Adrenal gland (tissue), 12 donors: ENCODE results near the gene CERS4. TPM values are rescaled to one million over a fixed set of nuclear protein-coding genes. Genes with fewer than 3 reads are reported as not detected.

Experiments used
- DNase-seq, 7 donors: peaks; one replicate each; pipeline ENCODE4 v3.0.0-alpha.2; 2019 to 2020
- H3K27ac ChIP-seq, 5 donors: fragments of 200-600 bp; sonication (generic) in 4 of 5; 1 replicate in 3 of 5; 2 replicates in 2 of 5; pipeline versions ENCODE4 v1.5.1 to v1.8.0; 2016 to 2020; ENCODE audit warnings: mild to moderate bottlenecking in 1 of 5
- H3K27me3 ChIP-seq: fragments of 200-600 bp; 2 replicates; pipeline ENCODE4 v1.8.0; 2021
- H3K36me3 ChIP-seq, 2 donors: fragments of 200-600 bp; replicated peaks in 1 of 2; 1 replicate in 1 of 2; 2 replicates in 1 of 2; pipeline versions ENCODE4 v1.5.1 to v1.8.0; 2018 to 2022
- H3K4me1 ChIP-seq, 2 donors: fragments of 200-600 bp; replicated peaks in 1 of 2; 1 replicate in 1 of 2; 2 replicates in 1 of 2; pipeline versions ENCODE4 v1.5.1 to v1.8.0; 2018 to 2021
- H3K4me3 ChIP-seq, 4 donors: fragments of 200-600 bp; sonication (generic) in 3 of 4; one replicate each; pipeline ENCODE4 v1.5.1; 2016 to 2018
- H3K9me3 ChIP-seq, 3 donors: fragments of 200-600 bp; sonication (generic) in 1 of 3; replicated peaks in 1 of 3; 1 replicate in 2 of 3; 2 replicates in 1 of 3; pipeline versions ENCODE4 v1.5.1 to v1.8.0; 2016 to 2021
- POLR2A ChIP-seq, 2 donors: fragments of 450-650 bp; IDR thresholded peaks; one replicate each; pipeline ENCODE4 v1.6.1; 2017; ENCODE audit warnings: antibody characterized with exemption in 2 of 2, mild to moderate bottlenecking in 2 of 2, moderate library complexity in 1 of 2
- WGBS, 4 donors: extraction: QIAGEN DNeasy Blood & Tissue Kit in 2 of 4; methylation state at CpG; one replicate each; pipeline versions ENCODE4 v1.1.5 to v1.1.7; 2013 to 2017; 5-methylcytosine and 5-hydroxymethylcytosine counted together
- intact Hi-C, 2 donors: fragments of 100-400 bp; cut with DNase I; formaldehyde crosslinking; loops; one replicate each; pipeline versions ENCODE4 v1.14.1 to v1.15.0; 2022 to 2023
- polyA plus RNA-seq, 3 donors: library from polyadenylated mRNA; stranded (reverse); fragments of 200-250 nt in 2 of 3; fragments of 350-450 nt in 1 of 3; fragmentation: Illumina TruSeq in 1 of 3; extraction: RNeasy Lipid Tissue Mini Kit (QIAGEN cat#74804) in 1 of 3; gene quantifications; one replicate each; pipeline ENCODE4 v1.2.3, GENCODE V29; 2013 to 2014
- total RNA-seq, 9 donors: library from RNA; depleted of rRNA in 4 of 9; stranded (reverse); fragments of >200 nt in 4 of 9; fragments of 120-200 nt in 1 of 9; fragmentation: NEBNext Ultra II Directional in 1 of 9; extraction: Animal tissue kit (Norgen Biotek cat#: 25700) in 1 of 9; gene quantifications; one replicate each; pipeline versions ENCODE4 v1.1.0 to v1.2.4, GENCODE V29; 2013 to 2023
- TF ChIP-seq, protein P1 (sequence below), 6 experiments: fragments of 450-650 bp in 4 of 6; fragments of 200-600 bp in 2 of 6; sonication (generic) in 1 of 6; IDR thresholded peaks; 1 replicate in 5 of 6; 2 replicates in 1 of 6; pipeline versions ENCODE4 v1.5.1 to v1.8.0; 2016 to 2021; ENCODE audit warnings: antibody characterized with exemption in 6 of 6, mild to moderate bottlenecking in 2 of 6, moderate library complexity in 1 of 6
- donor health status: healthy with polysubstance abuse.
- donor health status: Bipolar disorder and iron deficiency.
- donor health status: DM: yes; HTN: yes; CAD: no.
- donor health status: DM: no; HTN: no; CAD: no.
- donor health status: DM: no; HTN: no; CAD: no.
- donor health status: DM: yes; HTN: yes; CAD: no.

Gene CERS4
- total and polyA plus RNA-seq, 12 donors = 5.5 to 64.4 (median 30.2) TPM

DNA sequence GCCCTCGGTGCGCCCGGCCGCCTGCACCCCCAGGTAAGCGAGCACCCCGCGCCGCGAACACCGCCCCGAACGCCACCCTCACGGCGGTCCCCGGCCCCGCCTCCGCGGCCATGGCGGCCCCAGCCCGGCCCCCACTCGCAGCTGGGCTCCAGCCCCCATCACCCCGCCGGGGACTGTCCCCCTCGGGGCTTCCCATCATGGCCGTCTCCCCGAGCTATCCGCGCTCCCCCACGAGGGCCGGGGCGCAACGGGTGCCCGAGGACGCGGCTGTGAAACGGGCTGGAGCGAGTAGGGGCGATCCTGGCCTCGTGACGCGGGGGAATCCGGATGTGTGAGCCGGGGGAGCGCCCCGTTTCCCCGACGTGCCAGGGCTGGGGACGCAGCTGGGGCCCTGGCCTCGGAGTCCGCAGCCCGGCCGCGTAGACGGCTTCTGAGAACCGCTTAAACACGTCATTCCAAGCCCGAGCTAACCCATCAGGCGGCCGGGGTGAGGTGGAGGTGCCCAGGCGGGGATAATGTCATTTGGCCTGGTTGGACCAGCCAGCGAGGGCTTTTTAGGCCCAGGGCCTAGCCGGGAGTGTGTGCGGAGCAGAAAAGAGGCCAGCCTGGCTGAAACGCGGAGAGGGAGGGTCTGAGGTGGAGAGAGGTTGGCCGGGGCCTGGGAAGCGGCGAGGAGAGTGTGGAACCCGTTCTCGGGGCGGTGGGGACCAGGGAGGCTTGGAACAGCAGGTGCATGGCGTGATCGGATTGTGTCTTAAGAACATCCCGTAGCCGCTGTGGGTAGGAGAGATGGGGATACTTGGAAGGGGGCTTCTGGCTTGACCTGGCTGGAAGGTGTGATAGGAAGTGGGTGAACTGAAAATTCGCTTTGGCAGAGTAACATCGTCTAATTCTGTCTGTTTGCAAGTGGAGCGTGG, 550 bp downstream of the CERS4 start:
- H3K27ac ChIP-seq = peak overlapping the region in 2 of 5 donors; percentile 68 to 82
- intact Hi-C loops = no loop called here
- H3K27me3 ChIP-seq = no peaks in the 10 kb centered on the region
- 8 to 35% (median 18%) methylated on average over 25 to 78 of the region's 78 CpGs for WGBS, 4 donors
- H3K4me1 ChIP-seq = peaks cover 0 to 4% of the 10 kb centered on the region in 2 donors
- no peak for TF ChIP-seq POLR2A (IDR thresholded peaks at IDR 0.05)
- TF ChIP-seq, protein P1, sequence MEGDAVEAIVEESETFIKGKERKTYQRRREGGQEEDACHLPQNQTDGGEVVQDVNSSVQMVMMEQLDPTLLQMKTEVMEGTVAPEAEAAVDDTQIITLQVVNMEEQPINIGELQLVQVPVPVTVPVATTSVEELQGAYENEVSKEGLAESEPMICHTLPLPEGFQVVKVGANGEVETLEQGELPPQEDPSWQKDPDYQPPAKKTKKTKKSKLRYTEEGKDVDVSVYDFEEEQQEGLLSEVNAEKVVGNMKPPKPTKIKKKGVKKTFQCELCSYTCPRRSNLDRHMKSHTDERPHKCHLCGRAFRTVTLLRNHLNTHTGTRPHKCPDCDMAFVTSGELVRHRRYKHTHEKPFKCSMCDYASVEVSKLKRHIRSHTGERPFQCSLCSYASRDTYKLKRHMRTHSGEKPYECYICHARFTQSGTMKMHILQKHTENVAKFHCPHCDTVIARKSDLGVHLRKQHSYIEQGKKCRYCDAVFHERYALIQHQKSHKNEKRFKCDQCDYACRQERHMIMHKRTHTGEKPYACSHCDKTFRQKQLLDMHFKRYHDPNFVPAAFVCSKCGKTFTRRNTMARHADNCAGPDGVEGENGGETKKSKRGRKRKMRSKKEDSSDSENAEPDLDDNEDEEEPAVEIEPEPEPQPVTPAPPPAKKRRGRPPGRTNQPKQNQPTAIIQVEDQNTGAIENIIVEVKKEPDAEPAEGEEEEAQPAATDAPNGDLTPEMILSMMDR (IDR thresholded peaks at IDR 0.05) = no peak
- no peaks in the 10 kb centered on the region for H3K9me3 ChIP-seq
- DNase-seq = peak in 6 of 7 donors; percentile 26 to 58 (median 46)
- peak overlapping the region in 3 of 4 donors; percentile 18 to 97 (median 45) for H3K4me3 ChIP-seq
- H3K36me3 ChIP-seq = no peaks in the 10 kb centered on the region

DNA sequence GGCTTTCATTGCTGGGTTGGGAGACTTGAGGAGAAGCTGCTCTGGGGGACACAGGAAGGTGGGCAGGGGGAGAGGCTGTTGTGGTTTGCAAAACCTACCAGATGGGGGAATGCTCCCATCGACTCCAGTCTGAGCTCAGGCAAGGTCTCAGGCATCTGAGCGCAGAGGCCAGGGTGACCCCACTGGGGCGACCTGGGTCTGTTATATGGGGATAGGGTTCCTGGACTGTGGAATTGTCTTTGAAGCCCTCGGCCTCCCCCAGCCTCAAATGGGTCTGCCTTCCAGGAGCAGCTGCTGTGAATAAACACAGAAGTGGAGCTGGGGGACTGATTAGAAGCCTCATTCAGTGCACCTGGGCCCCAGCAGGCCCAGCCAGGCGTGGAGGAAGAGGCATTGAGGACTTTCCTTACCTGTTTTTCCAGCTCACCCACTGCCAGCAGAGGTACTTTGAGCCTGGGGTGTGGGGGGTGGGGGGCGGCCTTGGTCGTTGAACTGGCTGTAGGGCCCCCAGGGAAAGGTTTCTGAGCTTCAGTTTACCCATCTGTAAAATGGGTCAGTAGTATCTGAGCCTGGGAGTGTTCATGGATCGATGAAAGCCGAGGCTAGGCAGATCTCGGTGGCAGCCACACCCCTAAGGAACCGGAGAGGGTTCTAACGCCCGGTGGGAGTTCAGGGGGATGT, 1.4 kb downstream of the CERS4 start:
- intact Hi-C loops = no loop called here
- H3K27ac ChIP-seq = no peak overlapping the region
- WGBS, 4 donors = 85 to 92% (median 86%) methylated on average over 10 to 13 of the region's 13 CpGs

DNA sequence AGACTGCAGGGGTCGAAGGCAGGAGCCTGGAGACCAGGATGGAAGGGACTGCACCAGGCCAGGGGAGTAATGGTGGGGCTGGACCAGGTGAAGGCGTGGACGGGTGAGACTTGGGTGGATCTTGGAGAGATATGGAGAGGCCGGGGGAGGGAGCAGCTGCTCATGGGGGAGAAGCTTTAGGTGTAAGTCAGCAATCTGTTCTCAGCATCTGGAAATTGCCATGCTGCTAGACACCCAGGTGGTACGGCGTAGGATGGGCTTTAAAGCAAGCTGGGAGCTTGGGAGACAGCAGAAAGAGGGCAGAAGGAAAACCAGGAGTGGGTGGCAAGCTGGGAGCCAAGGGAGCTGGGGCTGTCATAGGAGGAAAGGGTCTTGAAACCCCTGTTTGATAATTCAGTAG, 3.0 kb downstream of the CERS4 start:
- H3K9me3 ChIP-seq = no peaks in the 10 kb centered on the region
- H3K4me1 ChIP-seq = peaks cover 0 to 4% of the 10 kb centered on the region in 2 donors
- intact Hi-C loops = no loop called here
- TF ChIP-seq POLR2A (IDR thresholded peaks at IDR 0.05) = no peak
- TF ChIP-seq, protein P1 (IDR thresholded peaks at IDR 0.05) = no peak
- H3K4me3 ChIP-seq = no peak overlapping the region
- WGBS, 4 donors = 87 to 95% (median 93%) methylated on average over 6 of the region's 6 CpGs
- DNase-seq = no peak
- H3K27me3 ChIP-seq = no peaks in the 10 kb centered on the region
- no peaks in the 10 kb centered on the region for H3K36me3 ChIP-seq
- no peak overlapping the region for H3K27ac ChIP-seq

More for the DNA sequence above, 1.4 kb downstream of the CERS4 start:
- H3K4me3 ChIP-seq = peak overlapping the region in 1 of 4 donors; percentile 97
- peaks cover 0 to 4% of the 10 kb centered on the region in 2 donors for H3K4me1 ChIP-seq
- H3K36me3 ChIP-seq = no peaks in the 10 kb centered on the region
- DNase-seq = no peak
- no peaks in the 10 kb centered on the region for H3K9me3 ChIP-seq
- no peaks in the 10 kb centered on the region for H3K27me3 ChIP-seq
- TF ChIP-seq, protein P1 (IDR thresholded peaks at IDR 0.05) = no peak
- no peak for TF ChIP-seq POLR2A (IDR thresholded peaks at IDR 0.05)

DNA sequence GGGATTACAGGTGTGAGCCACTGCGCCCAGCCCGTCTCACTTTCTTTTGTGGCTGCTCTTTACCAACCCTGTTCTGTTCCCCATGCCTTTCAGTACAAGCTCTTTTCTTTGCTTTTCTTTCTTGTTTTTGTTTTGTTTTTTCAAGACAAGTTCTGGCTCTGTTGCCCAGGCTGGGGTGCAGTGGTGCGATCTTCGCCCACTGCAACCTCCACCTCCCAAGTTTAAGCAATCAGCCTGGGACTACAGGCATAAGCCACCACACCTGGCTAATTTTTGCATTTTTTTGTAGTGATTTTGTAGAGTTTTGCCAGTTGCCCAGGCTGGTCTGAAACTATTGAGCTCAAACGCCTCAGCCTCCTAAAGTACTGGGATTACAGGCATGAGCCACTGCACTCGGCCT, 3.7 kb downstream of the CERS4 start:
- H3K36me3 ChIP-seq = no peaks in the 10 kb centered on the region
- no peak overlapping the region for H3K27ac ChIP-seq
- DNase-seq = no peak
- H3K27me3 ChIP-seq = no peaks in the 10 kb centered on the region
- intact Hi-C loops = no loop called here
- no peak for TF ChIP-seq POLR2A (IDR thresholded peaks at IDR 0.05)
- TF ChIP-seq, protein P1 (IDR thresholded peaks at IDR 0.05) = no peak
- H3K4me3 ChIP-seq = no peak overlapping the region
- no peaks in the 10 kb centered on the region for H3K9me3 ChIP-seq
- H3K4me1 ChIP-seq = peaks cover 0 to 4% of the 10 kb centered on the region in 2 donors
- 85 to 97% (median 91%) methylated on average over 6 of the region's 6 CpGs for WGBS, 4 donors
